HEK293 (cell line): Measurements from ENCODE around the gene MXRA8.

Experiments used
- IKZF3 ChIP-seq: fragments of 450-650 bp; IDR thresholded peaks from 2 replicates; pipeline ENCODE4 v1.5.0; 2018; ENCODE audit warnings: missing biosample characterization, mild to moderate bottlenecking, missing genetic modification characterization, moderate library complexity
- KLF10 ChIP-seq: fragments of 450-650 bp; IDR thresholded peaks from 2 replicates; pipeline ENCODE4 v1.5.1; 2018; ENCODE audit warnings: missing biosample characterization, mild to moderate bottlenecking, missing genetic modification characterization
- KLF16 ChIP-seq: fragments of 450-650 bp; formaldehyde crosslinking; IDR thresholded peaks from 2 replicates; pipeline ENCODE4 v1.5.1; 2017; ENCODE audit warnings: missing biosample characterization, missing genetic modification characterization
- KLF17 ChIP-seq: fragments of 450-650 bp; formaldehyde crosslinking; IDR thresholded peaks from 2 replicates; pipeline ENCODE4 v1.5.1; 2016; ENCODE audit warnings: missing biosample characterization, missing genetic modification characterization
- OVOL3 ChIP-seq: fragments of 450-650 bp; formaldehyde crosslinking; IDR thresholded peaks from 2 replicates; pipeline ENCODE4 v1.5.1; 2016; ENCODE audit warnings: missing biosample characterization, missing genetic modification characterization
- PRDM10 ChIP-seq: fragments of 450-650 bp; formaldehyde crosslinking; IDR thresholded peaks from 2 replicates; pipeline ENCODE4 v1.5.1; 2016; ENCODE audit warnings: missing biosample characterization, missing genetic modification characterization
- PRDM4 ChIP-seq: fragments of 450-650 bp; formaldehyde crosslinking; IDR thresholded peaks from 2 replicates; pipeline ENCODE4 v1.5.1; 2017; ENCODE audit warnings: missing biosample characterization, missing genetic modification characterization
- TRIM28 ChIP-seq: IDR thresholded peaks from 2 replicates; pipeline ENCODE4 v1.6.1; 2011; ENCODE audit warnings: low read length, control low read depth, borderline replicate concordance
- ZBTB20 ChIP-seq: fragments of 450-650 bp; formaldehyde crosslinking; IDR thresholded peaks from 2 replicates; pipeline ENCODE4 v1.5.1; 2016; ENCODE audit warnings: missing biosample characterization, missing genetic modification characterization
- ZBTB7A ChIP-seq: fragments of 450-650 bp; formaldehyde crosslinking; IDR thresholded peaks from 2 replicates; pipeline ENCODE4 v1.5.1; 2016; ENCODE audit warnings: low read depth, missing biosample characterization, missing genetic modification characterization
- ZEB2 ChIP-seq: fragments of 450-650 bp; formaldehyde crosslinking; IDR thresholded peaks from 2 replicates; pipeline ENCODE4 v1.5.1; 2016; ENCODE audit warnings: missing biosample characterization, missing genetic modification characterization
- ZFP3 ChIP-seq: fragments of 450-650 bp; formaldehyde crosslinking; IDR thresholded peaks from 2 replicates; pipeline ENCODE4 v1.5.1; 2016; ENCODE audit warnings: low read depth, missing biosample characterization, missing genetic modification characterization
- ZNF140 ChIP-seq: fragments of 450-650 bp; formaldehyde crosslinking; IDR thresholded peaks from 2 replicates; pipeline ENCODE4 v1.5.1; 2016; ENCODE audit warnings: missing biosample characterization, missing genetic modification characterization
- ZNF169 ChIP-seq: fragments of 450-650 bp; formaldehyde crosslinking; IDR thresholded peaks from 2 replicates; pipeline ENCODE4 v1.5.1; 2016; ENCODE audit warnings: missing biosample characterization, missing genetic modification characterization
- ZNF223 ChIP-seq: fragments of 450-650 bp; formaldehyde crosslinking; IDR thresholded peaks from 2 replicates; pipeline ENCODE4 v1.5.1; 2016; ENCODE audit warnings: missing biosample characterization, missing genetic modification characterization
- ZNF26 ChIP-seq: fragments of 450-650 bp; formaldehyde crosslinking; IDR thresholded peaks from 2 replicates; pipeline ENCODE4 v1.5.1; 2016; ENCODE audit warnings: missing biosample characterization, missing genetic modification characterization
- ZNF280D ChIP-seq: fragments of 450-650 bp; formaldehyde crosslinking; IDR thresholded peaks from 2 replicates; pipeline ENCODE4 v1.5.1; 2016; ENCODE audit warnings: missing biosample characterization, missing genetic modification characterization
- ZNF530 ChIP-seq: fragments of 450-650 bp; formaldehyde crosslinking; IDR thresholded peaks from 2 replicates; pipeline ENCODE4 v1.5.1; 2016; ENCODE audit warnings: low read depth, missing biosample characterization, missing genetic modification characterization
- ZNF660 ChIP-seq: fragments of 450-650 bp; IDR thresholded peaks from 2 replicates; pipeline ENCODE4 v1.5.1; 2018; ENCODE audit warnings: missing biosample characterization, mild to moderate bottlenecking, missing genetic modification characterization
- ZNF664 ChIP-seq: fragments of 450-650 bp; formaldehyde crosslinking; IDR thresholded peaks from 2 replicates; pipeline ENCODE4 v1.5.1; 2016; ENCODE audit warnings: missing biosample characterization, missing genetic modification characterization
- ZNF677 ChIP-seq: fragments of 450-650 bp; IDR thresholded peaks from 2 replicates; pipeline ENCODE4 v1.5.0; 2018; ENCODE audit warnings: missing biosample characterization, mild to moderate bottlenecking, missing genetic modification characterization, moderate library complexity
- ZNF76 ChIP-seq: fragments of 450-650 bp; formaldehyde crosslinking; IDR thresholded peaks from 2 replicates; pipeline ENCODE4; 2016; ENCODE audit warnings: low read depth, missing biosample characterization, missing genetic modification characterization, borderline replicate concordance
- ZNF777 ChIP-seq: fragments of 450-650 bp; formaldehyde crosslinking; IDR thresholded peaks from 2 replicates; pipeline ENCODE4 v1.5.1; 2017; ENCODE audit warnings: missing biosample characterization, missing genetic modification characterization, borderline replicate concordance
- ZNF791 ChIP-seq: fragments of 450-650 bp; formaldehyde crosslinking; IDR thresholded peaks from 2 replicates; pipeline ENCODE4 v1.5.1; 2016; ENCODE audit warnings: missing biosample characterization, missing genetic modification characterization
- ZXDB ChIP-seq: fragments of 450-650 bp; formaldehyde crosslinking; IDR thresholded peaks from 2 replicates; pipeline ENCODE4 v1.5.1; 2016; ENCODE audit warnings: missing biosample characterization, missing genetic modification characterization
- TF ChIP-seq, protein P1 (sequence below): fragments of 450-650 bp; formaldehyde crosslinking; IDR thresholded peaks from 2 replicates; pipeline ENCODE4 v1.5.1; 2016; ENCODE audit warnings: missing biosample characterization, missing genetic modification characterization

The MXRA8 gene

DNA sequence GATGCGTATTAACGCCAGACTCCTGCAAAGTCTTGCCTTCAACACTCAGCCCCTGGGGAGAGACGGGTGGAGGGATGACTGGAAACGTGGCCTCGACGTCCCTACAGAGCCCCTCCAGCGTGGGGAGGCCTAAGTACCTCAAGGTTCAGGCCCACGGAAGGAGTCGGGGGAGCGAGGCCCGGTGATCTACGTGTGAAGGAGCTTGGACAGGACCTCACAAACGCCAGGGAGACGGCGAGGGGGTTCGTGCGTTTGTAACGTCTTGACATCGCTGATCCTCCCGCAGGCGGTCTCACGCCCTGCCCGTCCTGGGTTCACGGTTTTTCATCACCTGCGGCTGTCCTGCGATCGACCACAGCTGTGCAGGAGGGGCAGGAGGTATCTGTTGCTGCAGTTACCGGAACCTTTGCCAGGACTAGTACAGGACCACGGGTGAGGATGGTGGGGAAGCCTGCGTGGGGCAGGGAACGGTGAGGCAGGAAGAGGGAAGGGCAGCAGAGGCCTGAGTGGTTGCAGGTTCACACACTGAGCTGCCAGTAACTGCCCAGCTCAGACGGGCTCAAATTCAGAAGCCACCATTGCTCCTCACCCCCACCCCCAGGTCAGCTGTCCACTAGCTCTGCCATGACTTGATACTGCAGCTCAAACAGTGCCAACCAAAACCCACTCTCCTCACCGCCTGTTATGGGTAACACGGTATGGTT, 41.7 kb upstream of the MXRA8 start (continued):
- TF ChIP-seq ZNF677 (tag by site-specific recombination): no peak
- no peak for TF ChIP-seq ZNF76 (tag by site-specific recombination)
- TF ChIP-seq ZBTB7A: 0 out of 2 replicates have a peak, but pooled peaks have one; percentile 46
- no peak for TF ChIP-seq ZNF140
- TF ChIP-seq OVOL3 (tag by site-specific recombination): no peak
- TF ChIP-seq ZXDB (tag by site-specific recombination): no peak
- no peak for TF ChIP-seq TRIM28
- no peak for TF ChIP-seq ZEB2 (tag by site-specific recombination)
- peak; percentile 28 for TF ChIP-seq KLF17 (tag by site-specific recombination)
- no peak for TF ChIP-seq ZFP3 (tag by site-specific recombination)
- no peak for TF ChIP-seq PRDM4
- TF ChIP-seq IKZF3 (tag by site-specific recombination): no peak
- peak; percentile 45 for TF ChIP-seq ZBTB20 (tag by site-specific recombination)
- no peak for TF ChIP-seq ZNF530 (tag by site-specific recombination)
- no peak for TF ChIP-seq ZNF169 (tag by site-specific recombination)
- no peak for TF ChIP-seq ZNF777 (tag by site-specific recombination)
- no peak for TF ChIP-seq ZNF223 (tag by site-specific recombination)
- no peak for TF ChIP-seq ZNF280D
- TF ChIP-seq ZNF791 (tag by site-specific recombination): no peak
- no peak; the same call in 1 of the 2 replicates for TF ChIP-seq KLF16 (tag by site-specific recombination)
- TF ChIP-seq ZNF664 (tag by site-specific recombination): no peak
- no peak for TF ChIP-seq PRDM10 (tag by site-specific recombination)
- TF ChIP-seq, protein P1, sequence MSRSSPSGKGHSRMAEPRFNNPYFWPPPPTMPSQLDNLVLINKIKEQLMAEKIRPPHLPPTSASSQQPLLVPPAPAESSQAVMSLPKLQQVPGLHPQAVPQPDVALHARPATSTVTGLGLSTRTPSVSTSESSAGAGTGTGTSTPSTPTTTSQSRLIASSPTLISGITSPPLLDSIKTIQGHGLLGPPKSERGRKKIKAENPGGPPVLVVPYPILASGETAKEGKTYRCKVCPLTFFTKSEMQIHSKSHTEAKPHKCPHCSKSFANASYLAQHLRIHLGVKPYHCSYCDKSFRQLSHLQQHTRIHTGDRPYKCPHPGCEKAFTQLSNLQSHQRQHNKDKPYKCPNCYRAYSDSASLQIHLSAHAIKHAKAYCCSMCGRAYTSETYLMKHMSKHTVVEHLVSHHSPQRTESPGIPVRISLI (tag by site-specific recombination): no peak
- no peak for TF ChIP-seq KLF10 (tag by site-specific recombination)
- TF ChIP-seq ZNF26 (tag by site-specific recombination): no peak
- TF ChIP-seq ZNF660: no peak
